Myometrial cell (primary cell): Measurements from ENCODE around the gene ZNF22. TPM values are rescaled to one million over a fixed set of nuclear protein-coding genes. Genes with fewer than 3 reads are reported as not detected.

Experiments
- total RNA-seq: library from RNA; depleted of rRNA; stranded (reverse); fragments of >200 nt; gene quantifications from 2 replicates; pipeline ENCODE4 v1.2.3, GENCODE V29; 2015

Gene ZNF22
- 13.5 and 14.0 TPM in 2 replicates for total RNA-seq

DNA sequence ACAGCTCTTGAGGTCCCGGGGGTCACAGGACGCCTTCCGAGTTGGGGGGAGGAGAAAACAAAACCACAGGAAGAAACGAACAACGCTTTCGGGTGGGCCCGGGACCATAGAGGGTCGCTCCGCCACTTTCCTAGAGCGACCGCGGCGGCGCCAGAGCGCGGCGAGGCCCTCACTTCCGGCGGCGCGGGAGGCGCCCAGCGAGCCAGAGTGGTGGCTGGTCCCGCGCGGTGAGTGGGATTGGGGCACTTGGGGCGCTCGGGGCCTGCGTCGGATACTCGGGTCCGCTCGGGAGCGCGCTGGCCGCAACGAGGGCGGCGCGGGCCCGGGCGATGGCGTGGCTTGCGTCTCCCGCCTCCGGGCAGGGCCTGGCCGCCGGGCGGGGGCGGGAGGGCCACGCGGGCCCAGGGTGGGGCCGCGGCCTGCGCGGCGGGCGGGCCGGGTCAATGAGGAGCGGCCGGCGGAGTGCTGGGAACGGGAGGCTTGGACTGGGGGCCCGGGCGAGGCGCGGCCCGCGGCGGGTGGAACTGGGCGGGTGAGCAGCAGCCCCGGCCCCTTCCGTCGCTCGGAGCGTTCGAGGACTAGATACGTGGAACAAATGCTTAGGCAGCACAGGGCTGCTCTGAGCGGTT lies at the start of gene ZNF22:
Gene ZNF22, plus strand, starts transcription at position 172 of the 629 bp plus-strand sequence. CDS start 2,446 bp downstream, outside the sequence.

DNA sequence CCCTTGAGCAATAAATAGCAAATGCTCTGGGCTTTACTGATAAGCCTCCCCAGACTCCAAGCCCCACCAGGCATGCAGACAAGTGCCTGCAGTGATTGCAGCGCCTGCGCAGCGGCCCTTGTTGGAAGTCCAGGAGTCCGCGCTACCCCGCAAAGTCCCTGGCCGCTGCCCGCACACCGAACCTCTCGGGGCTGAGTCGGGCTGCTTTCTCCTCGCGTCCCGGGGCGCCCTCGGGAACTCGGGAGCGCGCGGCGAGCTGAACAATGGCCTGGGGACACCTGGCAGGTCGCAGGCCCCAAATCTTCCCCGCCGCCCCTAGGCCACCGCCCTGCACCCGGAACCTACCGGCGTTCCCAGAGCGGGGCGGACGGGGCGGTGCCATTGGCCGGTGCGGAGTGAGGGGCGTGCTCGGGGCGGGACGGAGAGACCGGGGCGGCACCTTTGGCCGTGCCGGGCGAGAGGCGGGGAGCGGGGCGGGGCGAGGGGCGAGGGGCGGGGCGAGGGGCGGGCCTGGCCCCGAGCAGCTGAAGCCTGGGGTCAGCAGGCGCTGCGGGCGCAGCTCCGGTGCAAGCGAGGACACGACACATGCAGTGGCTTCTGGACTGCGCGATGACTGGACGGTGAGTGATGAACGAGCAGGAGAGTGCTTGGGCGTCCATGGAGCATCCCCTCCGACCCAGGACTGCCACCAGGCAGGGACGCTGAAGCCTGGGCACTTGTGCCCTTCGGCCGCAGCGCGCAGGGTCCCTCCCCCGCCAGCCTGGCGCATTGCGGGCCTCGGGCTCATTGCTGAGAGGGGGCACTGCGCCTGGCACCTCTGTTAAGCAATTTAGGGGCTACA lies 41.3 kb upstream of the ZNF22 start, which contains the start of gene RASSF4:
Gene RASSF4, plus strand, starts transcription at position 556 of the 841 bp plus-strand sequence. CDS start 10,401 bp downstream, outside the sequence.

DNA sequence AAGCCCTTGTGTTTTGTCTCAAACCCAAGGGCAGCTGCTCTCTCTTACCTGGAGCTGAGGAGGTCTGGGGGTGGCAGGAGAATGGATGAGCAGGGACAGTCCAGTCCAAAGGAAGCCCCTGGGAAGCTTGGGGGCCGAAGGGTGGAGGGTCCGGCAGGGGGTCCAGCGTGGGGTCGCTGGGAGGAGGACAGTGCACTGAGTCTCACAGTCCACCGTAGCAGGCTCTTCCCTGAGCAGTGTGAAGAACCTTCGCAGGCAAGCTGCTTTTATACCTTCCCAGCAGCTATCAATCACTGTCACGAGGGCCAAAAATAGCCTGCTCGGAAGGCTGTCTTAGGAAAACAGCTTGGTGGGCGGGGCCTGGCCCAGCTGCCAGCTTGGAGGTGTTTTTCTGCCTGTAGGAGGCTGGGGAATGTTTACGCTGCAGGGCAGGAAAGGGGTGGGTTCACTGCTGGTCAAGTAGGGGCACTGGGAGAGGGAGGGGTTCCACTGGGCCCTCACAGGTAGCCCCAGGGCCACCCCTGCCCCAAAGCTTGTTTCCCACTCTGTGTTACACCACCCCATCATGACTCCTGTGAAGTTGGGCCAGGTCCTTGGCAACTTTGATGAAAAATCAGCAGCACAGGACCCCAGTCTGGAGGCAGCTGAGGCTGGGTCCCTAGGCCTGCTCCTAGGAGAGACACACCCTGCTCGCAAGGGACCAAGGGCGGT lies 22.0 kb upstream of the ZNF22 start, which contains the start of gene DEPP1:
Gene DEPP1, minus strand, starts transcription at position 240 of the 711 bp plus-strand sequence. CDS start 779 bp downstream, outside the sequence.

Other genes with a start within 250 kb of the ZNF22 start
- not detected in 2 replicates for gene TMEM72, start 89.6 kb upstream of the ZNF22 start, total RNA-seq
- gene RASSF4, start 41.1 kb upstream of the ZNF22 start, total RNA-seq, result 6.6 and 7.8 TPM in 2 replicates
- gene DEPP1, start 22.1 kb upstream of the ZNF22 start, total RNA-seq, result 9.7 and 14.4 TPM in 2 replicates